ENCODE measurements around the gene ZFP82.

ZFP82 gene

DNA sequence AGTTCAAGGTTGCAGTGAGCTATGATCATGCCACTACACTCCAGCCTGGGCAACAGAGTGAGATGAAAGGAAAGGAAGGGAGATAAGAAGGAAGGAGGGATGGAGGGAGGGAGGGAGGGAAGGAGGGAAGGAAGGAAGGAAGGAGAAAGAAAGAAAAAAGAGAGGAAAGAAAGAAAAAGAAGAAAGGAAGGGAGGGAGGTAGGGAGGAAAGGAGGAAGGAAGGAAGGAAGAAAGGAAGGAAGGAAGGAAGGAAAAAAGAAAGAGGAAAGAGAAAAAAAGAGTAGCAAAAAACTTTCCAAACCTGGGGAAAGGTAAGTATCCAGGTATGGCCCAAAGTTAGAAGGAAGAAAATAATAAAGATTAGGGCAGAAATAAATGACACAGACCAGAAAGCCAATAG lies 46.6 kb downstream of the ZFP82 start:
- no peak for DNase-seq (ENCODE audit: low read depth)

DNA sequence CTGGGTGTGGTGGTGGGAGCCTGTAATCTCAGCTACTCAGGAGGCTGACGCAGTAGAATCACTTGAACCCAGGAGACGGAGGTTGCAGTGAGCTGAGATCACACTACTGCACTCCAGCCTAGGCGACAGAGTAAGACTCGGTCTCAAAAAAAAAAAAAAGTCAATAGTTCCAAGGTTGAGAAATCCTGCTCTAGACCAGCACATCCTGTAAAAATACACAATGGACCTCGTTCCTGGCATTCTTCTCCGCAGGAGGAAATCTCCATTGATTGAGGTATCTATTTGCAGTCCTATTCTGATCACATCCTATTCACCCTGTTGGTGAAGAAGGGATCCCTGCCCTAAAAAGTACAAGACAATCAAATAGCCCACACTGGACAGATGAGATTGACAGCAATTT lies 54.6 kb downstream of the ZFP82 start:
- DNase-seq (ENCODE audit: low read depth) = no peak
